Erythroblast (primary cell): ENCODE results near the gene DOCK11.

Experiments
- GATA1 ChIP-seq: IDR thresholded peaks from 2 replicates; pipeline ENCODE4 v1.6.1; 2011; ENCODE audit warnings: low read depth, mild to moderate bottlenecking, control low read depth, low read length, moderate library complexity
- POLR2A ChIP-seq: IDR thresholded peaks from 2 replicates; pipeline ENCODE4 v1.6.1; 2011; ENCODE audit warnings: mild to moderate bottlenecking, low read length

DNA sequence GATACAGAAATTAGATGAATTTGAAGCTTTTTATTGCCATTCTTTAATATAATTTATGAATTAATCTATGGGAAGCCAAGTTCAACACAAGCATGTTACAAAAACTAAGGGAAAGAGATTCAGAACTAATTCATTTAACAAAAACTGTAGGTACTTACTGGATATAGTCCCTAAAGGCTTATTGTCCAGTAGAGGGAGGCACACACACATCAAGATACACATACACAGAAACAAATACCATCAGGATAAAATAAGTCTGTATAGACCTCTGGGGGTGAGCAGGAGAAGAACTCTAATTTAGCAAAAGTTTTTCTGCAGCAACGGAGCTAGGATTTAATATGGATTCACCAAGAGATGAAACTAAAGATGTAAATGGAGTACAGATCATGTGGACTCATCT is 148.8 kb downstream of the DOCK11 start:
- TF ChIP-seq POLR2A (no peak), GATA1 (no peak)
